OCI-LY3 (cell line): Measurements from ENCODE around the gene CPEB1.

Source experiments
- H2AFZ ChIP-seq: fragments of 200-600, 300-600 bp; shearing (Covaris generic); 2 replicates; pipeline ENCODE4 v1.6.0; 2014; ENCODE audit warnings: antibody characterized with exemption, low read depth, low read length
- H3K27ac ChIP-seq: fragments of 200-600, 300-600 bp; sonication (generic); 2 replicates; pipeline ENCODE4 v1.5.1; 2014; ENCODE audit warnings: mild to moderate bottlenecking, low read length, moderate library complexity, mixed read lengths
- H3K27me3 ChIP-seq: fragments of 200-600, 300-600 bp; sonication (generic); 2 replicates; pipeline ENCODE4 v1.6.1; 2014; ENCODE audit warnings: low read depth, low read length, mixed read lengths
- H3K36me3 ChIP-seq: fragments of 200-600, 300-600 bp; sonication (generic); replicated peaks from 2 replicates; pipeline ENCODE3; 2014; ENCODE audit warnings: low read depth, low read length, mixed read lengths
- H3K4me1 ChIP-seq: fragments of 300-600, 200-600 bp; sonication (generic); 2 replicates; pipeline ENCODE4 v1.6.1; 2014; ENCODE audit warnings: low read length, mixed read lengths
- H3K4me2 ChIP-seq: fragments of 200-600, 300-600 bp; sonication (generic); 2 replicates; pipeline ENCODE4 v1.6.1; 2014; ENCODE audit warnings: low read length, mixed read lengths
- H3K4me3 ChIP-seq: fragments of 300-600, 200-600 bp; sonication (generic); 2 replicates; pipeline ENCODE4 v1.5.1; 2014; ENCODE audit warnings: antibody characterized with exemption, mild to moderate bottlenecking, low read length, moderate library complexity
- H3K79me2 ChIP-seq: fragments of 300-600, 200-600 bp; shearing (Covaris generic); 2 replicates; pipeline ENCODE4 v1.6.1; 2014; ENCODE audit warnings: mild to moderate bottlenecking, low read length, mixed read lengths
- H3K9ac ChIP-seq: fragments of 300-600, 200-600 bp; shearing (Covaris generic); 2 replicates; pipeline ENCODE4 v1.6.0; 2014; ENCODE audit warnings: mild to moderate bottlenecking, low read length, moderate library complexity
- H3K9me3 ChIP-seq: fragments of 200-600, 300-600 bp; shearing (Covaris generic); 2 replicates; pipeline ENCODE4 v1.6.1; 2014; ENCODE audit warnings: low read length, mixed read lengths; ENCODE audit not compliant: insufficient read depth
- H4K20me1 ChIP-seq: fragments of 200-600, 300-600 bp; sonication (generic); 2 replicates; pipeline ENCODE4 v1.6.1; 2016; ENCODE audit warnings: low read length, mixed read lengths; ENCODE audit not compliant: insufficient read depth
- EZH2phosphoT487 ChIP-seq: fragments of 200-600 bp; shearing (Covaris generic); IDR thresholded peaks from 2 replicates; pipeline ENCODE4 v1.6.1; 2018; ENCODE audit warnings: antibody characterized with exemption, mixed run types, low read depth
- TF ChIP-seq, protein P1 (sequence below): fragments of 200-600, 300-600 bp; sonication (generic); IDR thresholded peaks from 2 replicates; pipeline ENCODE4 v1.5.1; 2014; ENCODE audit warnings: antibody characterized with exemption, low read length, low read depth

The CPEB1 gene

DNA sequence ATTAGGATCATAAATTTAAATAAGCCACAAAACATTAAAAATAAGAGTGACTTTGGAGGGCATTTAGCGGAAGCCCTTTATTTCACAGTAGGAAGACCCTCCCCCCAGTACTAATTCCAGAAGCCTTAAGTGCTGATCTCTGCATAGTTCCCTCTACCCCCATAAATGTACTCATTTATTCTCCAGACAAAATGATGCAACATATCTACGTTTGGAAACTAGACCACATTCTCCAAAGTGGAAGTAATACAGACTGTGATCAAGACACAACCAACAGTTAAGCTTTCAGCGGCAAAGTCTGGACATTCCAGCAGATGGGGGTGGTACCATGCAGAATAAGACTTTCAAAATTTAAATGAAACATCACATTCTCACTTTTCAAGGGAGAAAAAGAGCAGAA, 62.1 kb downstream of the CPEB1 start:
- H3K4me2 ChIP-seq: no peak overlapping the region
- no peaks in the 10 kb centered on the region for H3K36me3 ChIP-seq
- no peak overlapping the region for H3K27ac ChIP-seq
- H3K9me3 ChIP-seq: no peaks in the 10 kb centered on the region
- no peak for TF ChIP-seq EZH2phosphoT487
- TF ChIP-seq, protein P1, sequence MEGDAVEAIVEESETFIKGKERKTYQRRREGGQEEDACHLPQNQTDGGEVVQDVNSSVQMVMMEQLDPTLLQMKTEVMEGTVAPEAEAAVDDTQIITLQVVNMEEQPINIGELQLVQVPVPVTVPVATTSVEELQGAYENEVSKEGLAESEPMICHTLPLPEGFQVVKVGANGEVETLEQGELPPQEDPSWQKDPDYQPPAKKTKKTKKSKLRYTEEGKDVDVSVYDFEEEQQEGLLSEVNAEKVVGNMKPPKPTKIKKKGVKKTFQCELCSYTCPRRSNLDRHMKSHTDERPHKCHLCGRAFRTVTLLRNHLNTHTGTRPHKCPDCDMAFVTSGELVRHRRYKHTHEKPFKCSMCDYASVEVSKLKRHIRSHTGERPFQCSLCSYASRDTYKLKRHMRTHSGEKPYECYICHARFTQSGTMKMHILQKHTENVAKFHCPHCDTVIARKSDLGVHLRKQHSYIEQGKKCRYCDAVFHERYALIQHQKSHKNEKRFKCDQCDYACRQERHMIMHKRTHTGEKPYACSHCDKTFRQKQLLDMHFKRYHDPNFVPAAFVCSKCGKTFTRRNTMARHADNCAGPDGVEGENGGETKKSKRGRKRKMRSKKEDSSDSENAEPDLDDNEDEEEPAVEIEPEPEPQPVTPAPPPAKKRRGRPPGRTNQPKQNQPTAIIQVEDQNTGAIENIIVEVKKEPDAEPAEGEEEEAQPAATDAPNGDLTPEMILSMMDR: peak; percentile 20; the same call in 1 of the 2 replicates
- no peaks in the 10 kb centered on the region for H3K79me2 ChIP-seq
- no peak overlapping the region for H3K9ac ChIP-seq
- H2AFZ ChIP-seq: no peak overlapping the region
- H3K27me3 ChIP-seq: peaks cover 39% of the 10 kb centered on the region
- no peaks in the 10 kb centered on the region for H3K4me1 ChIP-seq
- H3K4me3 ChIP-seq: no peak overlapping the region
- no peaks in the 10 kb centered on the region for H4K20me1 ChIP-seq

DNA sequence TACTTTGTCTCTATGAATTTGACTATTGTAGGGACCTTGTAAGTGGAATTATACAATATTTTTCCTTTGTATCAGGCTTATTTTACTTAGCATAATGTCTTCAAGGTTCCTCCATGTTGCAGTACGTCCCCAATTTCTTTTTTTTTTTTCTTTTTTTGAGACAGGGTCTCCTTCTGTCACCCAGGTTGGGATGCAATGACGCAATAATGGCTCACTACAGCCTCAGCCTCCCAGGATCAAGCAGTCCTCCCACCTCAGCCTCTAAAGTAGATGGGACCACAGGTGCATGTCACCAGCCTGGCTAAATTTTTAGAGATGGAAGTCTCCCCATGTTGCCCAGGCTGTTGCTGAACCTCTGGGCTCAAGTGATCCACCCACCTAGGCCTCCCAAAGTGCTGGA, 66.5 kb downstream of the CPEB1 start:
- no peak overlapping the region for H3K4me3 ChIP-seq
- H3K9ac ChIP-seq: no peak overlapping the region
- H4K20me1 ChIP-seq: no peaks in the 10 kb centered on the region
- no peak overlapping the region for H3K27ac ChIP-seq
- no peak for TF ChIP-seq EZH2phosphoT487
- TF ChIP-seq, protein P1: no peak
- H3K9me3 ChIP-seq: no peaks in the 10 kb centered on the region
- H2AFZ ChIP-seq: no peak overlapping the region
- H3K4me2 ChIP-seq: no peak overlapping the region
- no peaks in the 10 kb centered on the region for H3K36me3 ChIP-seq
- H3K27me3 ChIP-seq: peaks cover 16% of the 10 kb centered on the region
- no peaks in the 10 kb centered on the region for H3K4me1 ChIP-seq
- no peaks in the 10 kb centered on the region for H3K79me2 ChIP-seq

DNA sequence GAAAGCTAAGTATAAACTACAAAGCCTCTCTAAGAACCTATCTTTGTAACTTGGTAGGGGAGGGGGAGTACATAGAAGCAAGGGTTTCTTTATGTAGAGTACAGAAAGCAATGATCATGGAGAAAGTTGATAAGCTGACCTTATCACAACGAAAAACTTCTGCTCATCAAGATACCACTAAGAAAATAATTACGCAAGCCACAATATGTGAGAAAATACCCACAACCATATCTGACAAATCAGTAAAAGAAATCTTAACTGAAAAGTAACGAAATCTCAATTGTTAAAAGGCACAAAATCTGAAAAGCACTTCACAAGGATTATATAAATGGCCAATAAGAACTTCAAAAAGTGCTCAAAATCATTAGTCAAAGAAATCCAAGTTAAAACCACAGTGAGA, 71.8 kb downstream of the CPEB1 start:
- Histone ChIP-seq H3K4me3 (no peak overlapping the region), H3K9me3 (no peaks in the 10 kb centered on the region), H3K79me2 (no peaks in the 10 kb centered on the region), H3K4me2 (no peak overlapping the region), H3K27ac (no peak overlapping the region), H3K27me3 (peaks cover 21% of the 10 kb centered on the region), H3K9ac (no peak overlapping the region), H2AFZ (no peak overlapping the region), H4K20me1 (no peaks in the 10 kb centered on the region), H3K36me3 (no peaks in the 10 kb centered on the region), H3K4me1 (no peaks in the 10 kb centered on the region)
- TF ChIP-seq, protein P1: no peak
- no peak for TF ChIP-seq EZH2phosphoT487

DNA sequence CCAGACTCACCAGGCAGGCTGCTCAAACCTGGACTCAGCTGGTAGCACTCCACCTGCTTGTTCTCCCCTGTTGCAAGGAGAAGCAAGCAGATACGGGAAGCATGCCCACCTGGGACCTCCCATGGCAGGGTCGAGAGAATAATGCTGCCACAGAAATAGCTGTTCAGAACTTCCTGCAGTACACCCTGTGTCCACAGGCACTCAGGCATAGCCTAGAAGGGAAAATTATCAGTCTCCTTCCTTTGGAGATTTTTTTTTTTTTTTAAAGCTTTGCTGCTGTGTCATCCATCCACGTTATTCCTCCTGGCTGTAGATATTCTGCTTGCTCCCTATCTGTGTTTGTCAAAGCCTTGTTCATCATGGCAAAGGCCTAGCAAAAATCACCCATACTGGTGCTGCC, 74.2 kb downstream of the CPEB1 start:
- Histone ChIP-seq H3K27ac (no peak overlapping the region), H3K4me3 (no peak overlapping the region), H3K9me3 (no peaks in the 10 kb centered on the region), H3K27me3 (peaks cover 21% of the 10 kb centered on the region), H3K4me1 (no peaks in the 10 kb centered on the region), H2AFZ (no peak overlapping the region), H3K4me2 (no peak overlapping the region), H3K36me3 (no peaks in the 10 kb centered on the region), H4K20me1 (no peaks in the 10 kb centered on the region), H3K9ac (no peak overlapping the region), H3K79me2 (no peaks in the 10 kb centered on the region)
- TF ChIP-seq, protein P1: no peak
- TF ChIP-seq EZH2phosphoT487: no peak
